D721Med (cell line): Measurements from ENCODE around the gene TSPAN2.

ENCODE experiments used
- DNase-seq: peaks from one replicate; pipeline ENCODE4 v3.0.0; 2011; ENCODE audit warnings: low spot score; ENCODE audit not compliant: insufficient read length
- FAIRE-seq: peaks from 2 replicates; lab custom pipeline; 2011; peaks lifted over from hg19 to GRCh38; lab: Jason Lieb, UNC
- CTCF ChIP-seq: IDR thresholded peaks from 2 replicates; pipeline ENCODE4 v1.5.1; 2012; ENCODE audit warnings: mild to moderate bottlenecking, control low read depth; ENCODE audit not compliant: insufficient read depth; ENCODE audit errors: missing control alignments

Gene TSPAN2

GRCh38 chr1:115089420-115090185 is at the start of gene TSPAN2:
Gene TSPAN2 (minus strand): TSS chr1:115089503. CDS start chr1:115089432, 71 bp downstream.
- DNase-seq (peak; percentile 73), FAIRE-seq (no peak)
- TF ChIP-seq CTCF, result no peak

GRCh38 chr1:115138973-115139372 is 49.7 kb upstream of the TSPAN2 start:
- DNase-seq, result peak; percentile 66
- FAIRE-seq, result no peak
- peak; percentile 95 for TF ChIP-seq CTCF

GRCh38 chr1:115138271-115138670 is 49.0 kb upstream of the TSPAN2 start:
- no peak for TF ChIP-seq CTCF
- FAIRE-seq, result no peak
- no peak for DNase-seq

GRCh38 chr1:115137191-115137590 is 47.9 kb upstream of the TSPAN2 start:
- FAIRE-seq, result no peak
- DNase-seq, result no peak
- TF ChIP-seq CTCF, result no peak

GRCh38 chr1:115136706-115137105 is 47.4 kb upstream of the TSPAN2 start:
- FAIRE-seq (no peak), DNase-seq (no peak)
- no peak for TF ChIP-seq CTCF

GRCh38 chr1:115136106-115136505 is 46.8 kb upstream of the TSPAN2 start:
- TF ChIP-seq CTCF, result no peak
- FAIRE-seq, result no peak
- DNase-seq, result no peak

GRCh38 chr1:115135681-115136080 is 46.4 kb upstream of the TSPAN2 start:
- DNase-seq (no peak), FAIRE-seq (no peak)
- TF ChIP-seq CTCF, result no peak
